ENCODE results near the gene GNPTG. TPM values are rescaled to one million over a fixed set of nuclear protein-coding genes. Genes with fewer than 3 reads are reported as not detected.
A peak's percentile ranks its signal among the peaks of the same experiment; 100 is the strongest.

GNPTG gene
- total RNA-seq, 2 donors from 2014 or later: 99.6 to 132 TPM

GRCh38 chr16:1323296-1324239 lies 28.2 kb upstream of the GNPTG start:
- H3K27ac ChIP-seq: peak overlapping the region; percentile 33 to 67
- 64% methylated on average over 35 of the region's 35 CpGs for WGBS
- TF ChIP-seq CTCF (IDR thresholded peaks at IDR 0.05) (no peak), POLR2AphosphoS5 (IDR thresholded peaks at IDR 0.05) (peak; percentile 50)
- H3K4me1 ChIP-seq (replicated peaks): no peaks in the 10 kb centered on the region
- no peaks in the 10 kb centered on the region for H3K9me3 ChIP-seq
- H3K4me3 ChIP-seq: no peak overlapping the region
- H3K27me3 ChIP-seq (replicated peaks; ENCODE audit: insufficient read depth): no peaks in the 10 kb centered on the region
- intact Hi-C loops (cut with DNase I): no loop called here
- DNase-seq (ENCODE audit: low spot score): peak; percentile 35
- peaks cover 22 to 23% of the 10 kb centered on the region in 2 donors for H3K36me3 ChIP-seq

- Histone ChIP-seq H3K4me1 (replicated peaks) (no peaks in the 10 kb centered on the region), H3K9me3 (no peaks in the 10 kb centered on the region), H3K27me3 (replicated peaks; ENCODE audit: insufficient read depth) (no peaks in the 10 kb centered on the region), H3K27ac (no peak overlapping the region), H3K4me3 (no peak overlapping the region), H3K36me3 (peaks cover 15 to 17% of the 10 kb centered on the region in 2 donors)
- intact Hi-C loops (cut with DNase I): no loop called here
- no peak for TF ChIP-seq POLR2AphosphoS5 (IDR thresholded peaks at IDR 0.05)
- TF ChIP-seq CTCF (IDR thresholded peaks at IDR 0.05): no peak
- no peak for TF ChIP-seq POLR2A (IDR thresholded peaks at IDR 0.05)
- 83% methylated on average over 22 of the region's 22 CpGs for WGBS
- DNase-seq (ENCODE audit: low spot score): no peak
These were observed 27.4 kb upstream of the GNPTG start for GRCh38 chr16:1324286-1324826.

GRCh38 chr16:1325261-1325660 lies 26.5 kb upstream of the GNPTG start:
- no peaks in the 10 kb centered on the region for H3K27me3 ChIP-seq (replicated peaks; ENCODE audit: insufficient read depth)
- H3K36me3 ChIP-seq: peaks cover 6 to 11% of the 10 kb centered on the region in 2 donors
- no peak overlapping the region for H3K4me3 ChIP-seq
- H3K4me1 ChIP-seq (replicated peaks): no peaks in the 10 kb centered on the region
- no peak overlapping the region for H3K27ac ChIP-seq
- no peaks in the 10 kb centered on the region for H3K9me3 ChIP-seq
- WGBS: 88% methylated on average over 15 of the region's 15 CpGs
- no peak for DNase-seq (ENCODE audit: low spot score)
- TF ChIP-seq POLR2A (IDR thresholded peaks at IDR 0.05): no peak
- no peak for TF ChIP-seq POLR2AphosphoS5 (IDR thresholded peaks at IDR 0.05)
- TF ChIP-seq CTCF (IDR thresholded peaks at IDR 0.05): no peak
- intact Hi-C loops (cut with DNase I): no loop called here

GRCh38 chr16:1325673-1326371 lies 25.9 kb upstream of the GNPTG start:
- H3K36me3 ChIP-seq: peaks cover 3 to 5% of the 10 kb centered on the region in 2 donors
- no peak overlapping the region for H3K27ac ChIP-seq
- no peak for DNase-seq (ENCODE audit: low spot score)

More at GRCh38 chr16:1325673-1326371, 25.9 kb upstream of the GNPTG start:
- Histone ChIP-seq H3K9me3 (no peaks in the 10 kb centered on the region), H3K4me1 (replicated peaks) (no peaks in the 10 kb centered on the region), H3K4me3 (no peak overlapping the region), H3K27me3 (replicated peaks; ENCODE audit: insufficient read depth) (no peaks in the 10 kb centered on the region)
- TF ChIP-seq CTCF (IDR thresholded peaks at IDR 0.05) (no peak), POLR2A (IDR thresholded peaks at IDR 0.05) (no peak), POLR2AphosphoS5 (IDR thresholded peaks at IDR 0.05) (no peak)
- 73% methylated on average over 17 of the region's 20 CpGs for WGBS
- intact Hi-C loops (cut with DNase I): no loop called here
